DMS79 treated with DMSO at 0.1 percent for 48 hours (cell line): ENCODE data around the gene AMBP.
"Not testable (repeated sequence)": the region's sequence is repeated elsewhere in the genome, so short reads cannot be mapped to it uniquely, and the experiment has no call there.

Source experiments
- DNase-seq: peaks from one replicate; lab custom pipeline; 2025; lab: John Stamatoyannopoulos, UW

The AMBP gene

DNA sequence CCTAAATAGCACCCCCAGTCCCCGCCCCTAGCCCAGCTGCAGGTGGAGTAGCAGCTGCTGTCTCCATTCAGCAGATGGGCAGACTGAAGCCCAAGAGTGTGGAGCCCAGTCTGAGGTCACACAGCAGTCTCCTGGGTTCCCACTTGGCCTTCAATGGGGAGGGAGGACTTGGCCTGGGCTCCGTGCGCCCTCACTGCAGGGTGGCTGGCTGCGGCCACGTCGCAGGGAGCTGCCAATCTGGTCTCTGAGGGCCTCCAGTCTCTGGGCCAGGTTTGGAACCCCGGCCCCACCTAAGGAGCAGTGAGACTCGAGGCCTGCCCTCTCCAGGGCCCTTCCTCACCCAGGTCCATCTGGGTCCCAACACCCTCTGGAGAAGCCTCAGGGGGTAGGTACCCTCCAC is 13.6 kb upstream of the AMBP start:
- no peak for DNase-seq

DNA sequence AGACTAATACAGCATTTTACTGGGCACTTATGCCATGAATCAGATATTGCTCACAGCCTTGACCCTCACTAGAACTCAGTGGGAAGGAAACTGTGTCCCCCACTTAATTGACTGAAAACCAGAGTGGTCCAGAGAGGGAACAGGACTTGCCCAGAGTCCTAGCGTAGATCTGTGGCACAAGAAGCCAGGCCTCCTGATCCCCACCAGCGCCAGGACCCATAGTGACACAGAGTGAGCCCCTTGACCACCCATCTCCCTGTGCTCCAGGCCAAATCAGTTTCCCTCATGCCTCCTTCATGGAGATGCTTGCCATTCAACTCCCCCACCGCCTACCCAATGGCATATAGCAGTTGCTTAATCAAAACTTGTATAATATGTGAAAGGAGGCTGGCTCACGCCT is 12.7 kb upstream of the AMBP start:
- DNase-seq, result no peak

DNA sequence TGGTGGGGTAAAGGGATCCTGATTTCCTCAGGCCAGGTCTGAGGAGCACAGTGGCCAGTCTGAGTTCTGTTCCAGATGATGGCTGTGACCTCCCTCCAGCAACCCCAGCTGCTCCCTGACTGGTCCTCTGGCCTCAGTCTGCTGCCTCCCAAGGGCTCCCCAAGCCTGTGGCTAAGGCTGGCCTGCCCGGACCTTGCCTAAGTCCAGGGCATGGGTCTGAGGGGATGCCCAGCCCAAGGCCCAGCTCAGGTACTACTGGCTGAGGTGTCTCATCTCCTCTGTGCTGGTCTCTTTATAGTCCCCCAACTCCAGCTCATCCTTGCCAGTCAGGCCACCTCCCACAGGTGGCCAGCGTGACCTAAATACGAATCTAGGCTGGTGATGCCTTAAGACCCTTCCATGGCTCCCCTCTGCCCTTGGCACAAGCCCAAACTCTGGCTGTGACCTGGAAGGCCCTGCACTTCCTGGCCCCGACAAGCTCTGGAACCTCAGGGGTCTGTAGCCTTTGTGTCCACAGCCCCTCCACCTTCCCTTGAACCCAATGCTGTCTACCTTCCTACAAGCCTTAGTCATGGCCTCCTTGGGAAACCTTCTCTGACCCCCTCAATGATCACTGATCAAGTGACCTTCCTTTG is 11.2 kb upstream of the AMBP start:
- no peak for DNase-seq

DNA sequence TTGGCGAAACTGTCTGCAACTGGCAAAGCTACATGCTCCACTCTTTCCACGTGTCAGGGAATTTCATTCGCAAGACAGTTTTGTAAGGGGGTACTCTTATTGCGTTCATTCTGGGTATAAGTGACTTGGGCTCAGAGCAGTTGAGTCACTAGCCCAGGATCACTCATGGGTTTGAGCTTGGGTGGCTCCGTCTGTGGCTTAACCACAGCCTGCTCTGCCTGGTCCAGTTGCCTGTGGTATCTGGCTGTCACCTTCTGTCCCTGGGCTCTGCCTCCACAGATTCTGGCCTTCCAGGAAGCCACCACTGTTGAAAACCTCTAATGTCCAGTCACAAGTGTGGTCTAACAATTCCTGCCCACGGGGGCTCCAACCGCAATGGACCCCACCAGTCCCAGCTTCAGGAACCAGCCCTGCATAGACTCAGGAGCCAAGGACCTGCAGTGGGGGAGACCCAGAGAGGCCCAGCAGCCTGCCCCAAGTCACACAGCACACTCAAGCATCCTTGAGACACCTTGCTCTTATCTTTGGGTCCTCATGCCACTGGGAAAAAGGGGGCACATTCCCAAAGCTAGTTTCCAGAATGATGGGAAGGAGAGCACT is 10.6 kb upstream of the AMBP start:
- no peak for DNase-seq

DNA sequence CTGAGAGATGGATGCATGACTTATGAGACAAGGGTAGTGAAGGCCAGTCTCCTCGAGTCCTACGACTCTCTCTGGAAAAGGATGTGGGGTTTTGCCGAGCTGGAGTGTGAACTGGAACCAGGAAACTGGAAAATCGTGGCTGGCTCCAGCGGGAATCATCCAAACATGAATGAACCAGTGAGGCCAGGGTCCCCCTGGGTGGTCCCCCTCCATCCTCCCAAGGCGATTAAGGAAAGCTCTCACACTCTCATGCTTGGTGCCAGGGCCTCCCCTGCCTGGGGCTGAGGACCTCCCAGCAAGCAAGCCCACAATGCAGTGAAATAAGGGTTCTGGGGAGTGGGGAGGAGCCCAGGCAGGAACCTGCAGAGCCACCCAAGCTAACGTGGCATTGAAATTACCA is 9.6 kb upstream of the AMBP start:
- no peak for DNase-seq

DNA sequence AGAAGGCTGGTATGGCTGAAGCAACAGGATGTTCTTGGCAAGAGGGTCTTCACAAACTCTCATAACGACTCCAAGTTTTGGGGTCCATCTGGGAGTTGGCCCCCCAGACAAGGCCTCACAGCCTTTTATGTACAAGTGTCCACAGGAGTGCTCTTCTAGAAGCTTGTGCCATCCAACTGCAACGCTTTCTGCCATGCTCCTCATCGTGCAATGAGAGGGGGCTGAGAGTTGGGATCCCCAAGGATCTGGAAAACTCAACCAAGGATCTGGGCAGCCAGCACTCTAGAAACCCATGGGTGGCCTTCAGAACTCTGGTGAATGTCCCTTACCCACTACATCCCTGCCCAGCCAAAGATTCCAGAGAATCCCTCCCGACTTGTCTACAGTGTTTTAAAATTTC is 8.5 kb upstream of the AMBP start:
- no peak for DNase-seq

DNA sequence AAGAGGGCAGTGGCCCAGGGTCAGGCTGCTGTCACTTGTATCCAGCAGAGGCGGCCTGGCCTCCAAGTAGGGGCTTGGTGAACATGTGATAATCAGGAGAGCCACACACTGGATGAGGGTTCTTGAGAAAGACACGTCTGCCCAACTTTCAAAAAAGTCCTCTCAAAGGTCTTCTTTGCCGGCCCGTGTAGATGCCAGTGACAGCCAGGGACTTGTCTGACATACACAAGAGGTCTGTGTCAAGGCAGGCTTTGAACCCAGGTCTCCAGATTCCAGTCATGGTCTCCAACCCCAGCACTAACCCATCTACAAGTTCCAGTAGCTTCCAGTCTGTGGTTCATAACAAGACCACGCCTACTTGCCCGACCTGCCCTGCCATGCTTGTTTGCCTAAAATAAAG is 7.9 kb upstream of the AMBP start:
- DNase-seq, result no peak

DNA sequence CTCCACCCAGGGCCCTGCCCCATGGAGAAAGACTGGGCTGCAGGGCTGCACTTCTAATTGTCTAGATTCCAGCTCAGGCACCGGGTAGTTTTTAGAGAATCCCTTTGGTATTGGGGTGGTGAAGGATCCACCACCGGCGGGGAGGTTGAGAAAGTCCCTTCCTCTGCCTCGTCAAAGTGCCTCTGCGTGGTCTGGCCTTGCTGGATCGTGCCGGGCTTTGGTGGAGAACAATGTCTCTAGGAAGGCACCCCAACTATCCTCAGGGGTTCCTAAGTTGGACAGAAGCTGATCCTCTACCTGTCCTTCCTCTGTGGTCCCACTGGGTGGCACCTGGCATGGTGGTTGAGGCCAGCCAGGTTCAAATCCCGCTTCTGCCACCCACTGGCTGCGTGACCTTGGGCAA is 7.3 kb upstream of the AMBP start:
- no peak for DNase-seq

DNA sequence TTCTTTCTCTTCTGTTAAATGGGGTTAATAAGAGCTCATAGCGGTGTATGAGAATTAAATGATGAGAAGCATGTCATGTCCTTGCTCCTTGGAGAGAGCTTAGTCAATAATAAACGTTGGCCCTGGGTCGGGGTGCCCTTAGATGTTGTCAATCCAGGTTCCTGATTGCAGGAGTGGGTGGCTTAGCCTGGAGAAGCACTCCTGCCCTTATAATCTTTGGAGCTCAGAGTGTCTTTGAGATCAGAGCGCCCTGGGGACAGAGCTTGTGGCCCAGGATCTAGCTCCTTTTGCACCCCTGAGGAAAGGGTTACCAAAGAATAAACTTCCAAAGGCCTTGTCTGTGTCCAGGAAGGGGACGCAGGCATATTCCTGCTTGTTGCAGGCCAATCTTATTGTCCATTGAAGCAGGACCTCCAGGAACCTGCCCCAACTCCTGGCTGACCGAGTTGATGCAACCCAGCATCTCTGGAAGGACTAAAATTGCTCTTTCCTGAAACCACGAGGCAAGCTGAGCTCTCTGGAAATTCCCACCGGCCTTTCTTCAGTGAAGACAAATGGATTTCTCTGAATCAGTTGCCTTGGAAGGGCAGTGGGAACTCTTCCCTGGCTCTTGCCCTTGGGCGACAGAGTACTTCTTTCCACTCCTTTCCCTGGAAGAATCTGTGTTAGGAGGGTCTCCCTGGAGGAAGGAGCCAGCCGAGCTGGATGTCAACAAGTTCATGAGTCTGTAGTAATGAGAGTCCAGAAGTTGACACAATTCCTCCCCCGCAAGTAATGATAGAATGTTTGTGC is 6.4 kb upstream of the AMBP start:
- no peak for DNase-seq

DNA sequence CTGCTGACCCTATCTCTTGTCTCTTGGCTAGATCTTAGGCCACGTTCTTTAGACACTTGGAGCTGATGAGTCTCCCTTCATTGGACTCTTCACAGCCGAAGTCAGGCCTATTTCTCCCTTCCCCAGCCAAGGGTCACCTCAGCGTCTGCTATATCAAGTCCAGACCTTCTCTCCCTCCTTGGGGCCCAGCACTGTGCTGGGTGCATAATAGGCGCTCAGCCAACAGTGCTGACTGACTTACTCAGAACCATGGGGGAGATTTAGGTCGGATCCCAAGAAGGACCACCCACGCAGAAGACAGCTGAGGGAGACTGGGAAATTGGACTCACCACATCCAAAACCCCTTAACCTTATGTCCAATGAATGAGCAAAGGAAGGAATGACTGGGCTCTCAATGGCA is 5.6 kb upstream of the AMBP start:
- DNase-seq, result no peak

DNA sequence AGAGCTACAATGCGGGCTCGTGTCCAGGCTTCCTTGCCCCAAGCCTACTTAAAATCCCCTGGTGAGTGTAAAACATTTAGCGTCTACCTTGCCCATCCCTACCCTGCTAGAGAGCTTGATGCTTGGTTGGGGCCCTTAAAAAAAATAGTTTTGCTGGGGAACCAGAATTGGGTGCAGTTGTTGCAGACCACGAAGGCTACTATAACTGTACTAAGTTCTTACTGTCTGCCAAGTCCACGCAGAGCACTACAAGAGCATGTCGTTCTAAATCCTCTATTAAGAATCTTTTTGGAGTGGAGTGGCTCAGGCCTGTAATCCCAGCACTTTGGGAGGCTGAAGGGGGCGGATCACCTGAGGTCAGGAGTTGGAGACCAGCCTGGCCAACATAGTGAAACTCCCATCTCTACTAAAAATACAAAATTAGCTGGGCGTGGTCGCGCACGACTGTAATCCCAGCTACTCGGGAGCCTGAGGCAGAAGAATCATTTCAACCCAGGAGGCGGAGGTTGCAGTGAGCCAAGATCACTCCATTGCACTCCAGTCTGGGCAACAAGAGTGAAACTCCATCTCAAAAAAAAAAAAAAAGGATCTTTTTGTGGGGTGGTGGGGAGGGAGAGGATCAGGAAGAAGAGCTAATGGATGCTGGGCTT is 4.8 kb upstream of the AMBP start:
- not testable (repeated sequence) for DNase-seq

DNA sequence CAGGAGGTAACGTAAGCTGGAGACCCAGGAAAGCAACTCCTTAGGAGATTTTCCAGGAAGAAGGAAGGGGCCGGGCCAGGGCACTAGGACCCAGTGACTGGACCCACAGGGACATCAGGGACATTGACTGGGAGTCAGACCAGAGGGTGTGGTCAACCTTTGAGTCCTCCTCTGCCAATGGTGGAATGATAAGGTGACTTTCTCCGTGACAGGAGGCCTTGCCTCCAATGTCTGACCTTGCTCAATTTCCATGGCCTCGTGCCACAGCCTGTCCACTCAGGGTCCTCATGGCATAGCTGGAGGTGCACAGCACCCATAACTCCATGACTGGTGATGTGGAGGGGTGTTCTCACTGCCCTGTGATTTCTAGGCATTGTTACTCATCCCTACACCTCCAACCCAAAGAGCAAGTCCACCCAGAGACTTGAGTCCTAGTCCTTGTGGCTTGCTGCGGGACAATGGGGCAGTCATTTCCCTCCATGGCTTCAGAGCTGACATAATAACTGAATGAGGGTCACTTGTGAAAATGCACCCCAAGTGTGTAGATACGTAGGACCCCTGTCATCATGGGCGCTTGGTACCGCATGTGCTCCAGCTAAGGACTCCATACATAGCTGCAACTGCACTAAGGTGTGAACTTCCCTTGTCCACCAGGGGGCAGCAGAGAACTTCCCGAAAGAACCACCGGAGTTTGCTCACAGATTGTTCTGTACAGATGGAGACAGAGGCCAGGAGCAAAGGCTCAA is 4.1 kb upstream of the AMBP start:
- DNase-seq, result peak; percentile 79

DNA sequence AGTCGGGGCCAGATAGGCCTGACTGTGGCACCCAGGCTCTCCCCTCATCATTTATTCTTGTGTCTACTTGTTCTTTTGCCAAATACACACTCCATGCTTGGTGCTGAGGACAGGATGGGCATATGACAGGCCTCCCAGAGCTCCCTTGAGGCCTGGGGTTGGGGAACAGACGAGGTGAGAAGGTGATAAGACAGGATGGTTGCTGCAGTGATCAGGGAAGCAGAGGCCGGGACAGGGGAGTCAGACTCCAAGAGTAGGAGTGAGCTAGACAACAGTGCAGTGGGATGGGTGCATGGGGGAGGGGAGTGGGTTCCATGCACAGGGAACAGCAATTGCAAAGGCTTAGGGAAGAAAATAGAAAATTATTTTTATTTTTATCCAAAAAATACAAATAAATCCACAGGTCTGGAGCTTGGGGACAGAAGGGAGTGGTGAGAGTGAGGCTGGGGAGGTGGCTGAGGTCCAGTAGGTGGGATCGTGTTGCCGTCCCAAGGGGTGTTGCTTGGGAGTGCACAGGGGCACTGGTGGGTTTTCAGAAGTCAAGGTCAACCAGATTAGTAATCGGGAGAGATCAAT is 3.4 kb upstream of the AMBP start:
- no peak for DNase-seq

DNA sequence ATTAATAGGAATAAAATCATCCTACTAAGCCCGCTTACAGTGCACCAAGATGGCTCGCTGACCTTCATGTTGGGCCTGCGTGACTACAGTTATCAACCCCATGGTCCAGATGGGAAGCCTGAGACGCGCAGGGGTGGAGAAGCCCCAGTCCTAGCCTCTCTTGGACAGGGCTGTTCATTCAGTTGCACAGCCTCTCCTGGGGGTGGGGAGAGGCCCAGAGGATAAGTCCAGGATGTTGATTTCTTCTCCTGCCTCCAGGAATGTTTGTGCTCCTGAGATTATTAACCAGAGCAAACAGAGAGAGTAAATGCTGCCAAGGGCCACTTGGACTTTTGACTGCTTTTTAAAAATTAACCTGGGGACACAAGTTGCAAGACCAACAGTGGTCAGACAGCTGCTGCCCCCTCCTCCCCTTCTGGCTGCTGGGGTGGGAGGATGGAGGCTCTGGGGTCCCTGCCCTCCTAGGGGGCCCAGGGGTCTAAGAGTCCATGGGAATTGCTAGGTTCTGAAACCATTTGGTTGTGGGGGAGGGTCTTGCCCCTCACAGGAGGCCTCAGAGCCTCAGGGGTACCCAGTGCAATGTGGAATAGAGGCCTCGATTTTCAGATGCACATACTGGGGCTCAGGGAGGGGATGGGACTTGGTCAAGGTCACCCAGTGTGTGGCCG is 2.8 kb upstream of the AMBP start:
- DNase-seq, result no peak

DNA sequence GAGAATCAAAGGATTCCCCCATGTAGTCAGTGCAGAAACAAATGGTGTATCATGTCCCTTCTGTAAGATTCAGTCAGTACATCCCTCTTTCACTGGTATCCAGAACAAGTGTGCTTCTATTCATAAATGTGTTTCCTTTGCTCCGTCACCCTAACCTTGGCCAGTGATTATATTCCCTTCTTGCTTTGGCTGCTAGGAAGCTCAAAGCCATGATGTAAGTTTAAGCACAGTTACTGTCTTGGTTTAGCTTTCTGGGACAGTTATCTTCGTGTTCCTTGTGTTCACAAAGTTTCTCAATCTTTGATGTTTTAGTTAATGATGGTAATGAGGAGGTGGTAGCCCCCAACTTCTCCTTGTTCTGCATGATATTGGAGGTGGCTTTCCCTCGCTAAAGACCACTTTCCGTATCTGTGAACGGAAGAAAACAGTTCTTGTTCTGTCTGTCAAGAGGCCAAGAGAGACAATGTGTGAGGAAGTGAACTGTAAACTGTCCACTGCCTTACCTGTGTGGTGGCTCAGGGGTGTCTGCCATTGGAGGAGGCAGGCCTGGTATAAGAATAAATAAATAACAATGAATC is 2.2 kb upstream of the AMBP start:
- no peak for DNase-seq

DNA sequence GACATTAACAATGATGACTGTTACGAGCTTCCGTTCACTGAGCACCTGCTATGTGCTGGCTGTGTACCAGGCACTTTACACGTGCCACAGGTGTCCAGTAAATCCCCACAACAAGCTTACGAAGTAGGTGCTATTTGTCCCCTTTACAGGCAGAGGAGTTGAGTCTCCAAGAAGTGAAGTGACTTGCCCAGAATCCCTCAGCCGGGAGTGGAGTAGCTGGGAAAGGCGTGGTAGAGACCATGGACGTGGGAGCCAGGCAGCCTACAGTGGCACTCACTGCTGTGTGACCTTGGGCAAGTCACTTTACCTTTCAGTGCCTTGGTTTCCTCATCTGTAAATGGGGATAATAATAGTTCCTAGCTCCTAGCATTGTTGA is 669 bp upstream of the AMBP start:
- DNase-seq, result no peak

DNA sequence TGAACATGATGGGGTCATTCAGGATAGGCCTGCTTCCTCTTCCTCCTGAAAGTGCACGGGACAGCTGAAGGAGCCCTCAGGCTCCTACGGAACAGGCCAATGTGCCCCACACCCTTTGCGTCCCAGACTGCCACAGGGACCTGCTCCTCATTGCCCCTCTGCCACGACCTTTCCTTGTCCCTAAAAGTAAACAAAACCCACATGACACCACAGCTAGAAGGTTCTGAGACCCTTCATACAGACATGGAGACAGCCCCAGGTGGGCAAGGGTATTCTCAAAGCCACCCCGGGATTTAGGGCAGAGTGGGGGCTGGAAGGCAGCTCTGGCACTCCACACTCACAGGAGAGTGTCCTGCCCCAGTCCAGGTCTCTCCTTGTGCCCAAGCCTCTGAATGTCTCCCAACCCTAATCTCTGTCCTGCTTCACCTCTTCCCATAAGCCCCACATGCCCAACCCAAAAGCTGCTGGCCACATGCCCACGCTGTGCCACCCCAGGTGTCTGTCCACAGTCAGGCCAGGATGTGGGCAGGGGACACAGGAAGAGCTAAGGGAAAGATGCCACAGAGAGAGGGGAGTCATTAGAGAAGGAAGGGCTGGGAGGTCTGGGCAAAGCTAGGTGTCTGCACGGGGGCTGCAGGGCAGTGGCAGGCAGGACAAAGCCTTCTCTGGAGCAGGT is 800 bp downstream of the AMBP start:
- DNase-seq, result no peak

DNA sequence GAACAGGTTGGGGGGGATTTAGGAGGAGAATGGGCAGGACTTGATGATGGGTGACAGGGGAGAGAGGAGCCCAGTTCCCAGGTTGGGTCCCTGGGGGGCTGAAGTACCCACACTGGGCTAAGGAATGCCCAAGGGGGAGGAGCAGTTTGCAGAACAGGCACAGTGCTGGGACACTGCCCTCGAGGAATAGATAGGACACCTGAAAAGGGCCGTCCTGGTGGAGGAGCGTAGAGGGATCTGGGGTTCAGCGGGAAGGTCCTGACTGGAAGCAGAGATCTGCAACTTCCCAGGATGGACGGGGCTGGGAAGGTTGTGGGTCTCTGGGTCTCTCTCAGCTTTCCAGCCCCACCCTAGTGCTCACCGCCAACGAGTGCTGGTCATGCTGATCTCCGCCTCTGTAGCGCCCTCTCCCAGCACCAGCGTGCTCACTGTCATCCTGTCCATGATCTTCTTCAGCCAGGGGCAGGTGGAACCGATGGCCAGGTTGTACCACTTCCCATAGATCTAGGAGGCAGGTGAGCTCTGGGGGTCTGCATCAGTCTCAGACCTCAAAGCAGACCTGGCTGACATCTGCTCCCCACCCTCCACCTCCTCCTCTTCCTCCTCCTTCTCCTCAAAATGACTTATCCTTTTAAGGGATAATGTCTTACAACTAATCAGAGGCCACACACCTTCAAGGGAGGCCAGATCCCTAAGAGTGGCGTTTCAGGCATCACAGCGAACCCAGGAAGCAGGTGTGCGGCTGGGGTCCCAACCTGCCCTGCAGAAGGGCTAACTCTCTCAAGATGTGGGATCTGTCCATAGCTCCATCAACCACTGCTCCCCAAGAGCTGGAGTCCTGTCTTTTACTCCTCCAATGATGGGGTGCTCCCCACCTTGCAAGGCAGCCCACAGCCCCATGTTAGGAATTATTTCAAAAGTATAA is 1.6 kb downstream of the AMBP start:
- no peak for DNase-seq

DNA sequence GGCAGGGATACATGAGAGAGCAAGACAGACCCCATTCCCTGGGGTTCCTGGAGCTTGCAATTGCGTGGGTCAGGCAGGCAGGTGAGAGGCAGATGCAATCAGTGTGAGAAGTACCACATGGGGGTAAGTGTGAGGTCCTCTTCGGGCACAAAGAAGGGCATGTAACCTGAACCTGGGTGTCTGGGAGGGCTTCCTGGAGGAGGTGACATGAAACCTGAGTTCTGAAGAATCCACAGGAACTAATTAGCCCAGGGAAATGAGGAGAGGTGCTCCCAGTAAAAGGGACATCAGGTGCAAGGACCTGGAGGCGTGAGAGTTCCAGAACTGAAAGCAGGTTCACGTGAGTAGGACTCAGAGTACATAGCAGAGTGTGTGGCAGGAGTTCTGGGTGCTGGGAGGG is 2.5 kb downstream of the AMBP start:
- no peak for DNase-seq
